GM21786 (cell line): Measurements from ENCODE around the gene ZNG1A.
"Not testable (repeated sequence)": the region's sequence is repeated elsewhere in the genome, so short reads cannot be mapped to it uniquely, and the experiment has no call there.

ENCODE experiments used
- ATAC-seq: cut with Tn5 transposase; IDR thresholded peaks from one replicate; pipeline ENCODE4 v1.9.1; 2021; ENCODE audit not compliant: unreplicated experiment

The ZNG1A gene

DNA sequence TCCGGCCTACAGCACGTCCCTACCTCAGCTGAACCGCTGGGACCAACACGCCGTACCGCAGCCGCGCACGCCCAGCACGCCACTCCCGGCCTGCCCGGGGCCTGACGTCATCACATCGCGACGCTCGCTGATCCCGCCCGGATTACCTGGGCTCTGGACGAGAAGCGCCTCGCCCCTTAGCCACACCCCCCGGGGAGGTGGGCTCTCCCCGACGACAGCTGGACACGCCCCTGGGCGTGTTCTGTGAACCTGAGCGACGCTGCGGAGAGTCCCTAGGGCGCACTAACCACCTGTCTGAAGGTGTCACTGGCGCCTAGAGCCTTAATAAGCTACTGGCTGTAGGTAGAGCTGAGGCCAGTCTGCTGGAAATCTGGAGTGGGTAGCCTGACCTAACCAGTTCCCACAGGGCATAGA, at the start of gene ZNG1A:
TSS of gene ZNG1A (minus strand) at position 87 of the 414 bp plus-strand sequence. CDS start 87 bp downstream, outside the sequence.
- not testable (repeated sequence) for ATAC-seq

GRCh38 chr9:227860-228259, 49.0 kb upstream of the ZNG1A start:
- ATAC-seq, result no peak

DNA sequence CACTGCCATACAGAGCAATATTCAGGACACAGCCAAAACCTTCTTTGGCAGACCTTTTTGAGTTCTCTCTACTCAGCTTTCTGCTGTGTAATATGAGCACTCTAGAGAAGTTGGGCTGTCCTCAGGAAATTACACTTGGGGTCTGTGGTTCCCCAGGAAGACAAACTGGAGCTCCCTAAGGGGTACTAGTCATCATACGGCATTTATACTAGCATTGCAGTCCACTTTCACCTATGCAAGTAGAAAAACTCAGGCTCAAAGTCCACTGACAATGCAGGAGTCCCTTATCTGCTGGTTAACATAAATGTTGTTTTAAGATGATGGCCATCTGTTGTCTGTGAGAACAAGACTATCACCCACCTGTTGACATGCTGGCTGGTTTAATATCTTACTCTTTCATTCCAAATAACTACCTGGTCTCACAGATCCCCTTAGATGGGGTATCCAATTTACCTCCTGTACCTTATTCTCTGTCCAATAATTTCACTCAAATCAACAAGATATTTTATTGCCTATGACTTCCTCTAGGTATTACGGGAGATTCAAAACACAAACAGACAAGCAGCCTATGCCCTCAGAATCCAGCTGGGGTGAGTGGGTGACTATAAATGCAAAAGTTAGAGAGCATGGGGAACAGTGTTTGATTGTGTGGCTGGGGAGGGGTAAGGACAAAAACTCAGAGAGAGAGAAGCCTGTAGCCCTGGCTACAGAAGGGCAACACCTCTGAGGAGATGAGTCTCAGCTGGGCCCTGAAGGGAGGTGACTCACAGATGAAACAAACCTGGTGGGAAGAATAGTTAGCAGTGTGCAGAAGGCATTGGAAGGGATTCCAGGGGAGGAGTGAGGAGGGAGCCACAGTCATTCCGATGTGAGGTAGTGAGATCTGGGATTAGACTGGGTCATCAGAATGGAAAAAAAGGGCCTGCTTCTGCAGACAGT, 46.0 kb upstream of the ZNG1A start:
- peak; percentile 41 for ATAC-seq

DNA sequence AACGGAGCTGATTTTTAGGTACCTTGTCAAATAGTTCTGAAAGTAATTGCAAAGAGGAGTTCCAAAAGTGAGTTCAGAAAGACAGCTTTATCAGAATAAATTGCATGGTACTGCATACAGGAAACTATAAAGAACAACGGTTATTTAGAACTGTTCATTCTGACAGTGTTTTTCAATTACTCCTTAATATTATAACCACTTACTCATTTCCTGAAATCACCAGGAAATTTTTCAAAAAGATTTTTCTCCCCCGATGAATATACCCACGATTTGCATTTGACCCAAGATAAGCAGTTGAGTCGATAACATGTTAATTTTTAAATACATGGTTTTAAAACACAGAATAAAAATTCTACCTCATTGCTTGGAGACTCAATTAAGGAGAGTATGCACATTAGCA, 45.2 kb upstream of the ZNG1A start:
- no peak for ATAC-seq

- ATAC-seq, result no peak
Measured at GRCh38 chr9:223152-223551, 44.3 kb upstream of the ZNG1A start.

DNA sequence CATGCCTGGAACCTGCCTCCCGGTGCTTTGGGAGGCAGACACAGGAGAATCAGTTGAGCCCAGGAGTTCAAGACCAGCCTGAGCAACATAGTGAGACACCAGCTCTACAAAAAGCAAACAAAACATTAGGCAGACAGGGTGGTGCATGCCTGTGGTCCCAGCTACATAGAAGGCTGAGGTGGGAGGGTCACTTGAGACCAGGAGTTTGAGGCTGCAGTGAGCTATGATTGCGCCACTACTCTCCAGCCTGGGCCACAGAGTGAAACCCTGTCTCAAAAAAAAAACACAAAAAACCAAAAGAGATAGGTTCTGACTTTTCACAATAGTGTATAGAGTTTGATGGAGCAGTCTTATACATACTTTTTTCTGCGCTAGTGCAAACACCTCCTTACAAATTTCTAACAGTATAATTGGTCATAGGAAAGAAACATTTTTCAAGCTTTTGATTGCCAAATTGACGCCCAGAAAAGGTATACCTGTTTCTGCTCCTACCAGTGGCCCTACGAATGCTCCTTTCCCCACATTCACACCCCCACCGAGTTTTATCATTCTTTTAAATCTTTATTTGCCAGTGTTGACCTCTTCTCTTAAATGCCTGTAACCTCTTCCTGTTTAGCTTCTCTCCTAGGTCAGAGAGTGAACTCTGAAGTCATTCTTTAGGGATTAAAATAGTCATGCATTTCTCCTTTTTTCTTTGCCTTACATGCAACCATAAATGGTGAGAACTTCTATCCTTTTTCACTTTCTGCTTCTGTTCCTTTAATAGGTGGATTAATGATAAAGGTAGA, 43.3 kb upstream of the ZNG1A start:
- no peak for ATAC-seq

- ATAC-seq, result no peak
Measured at GRCh38 chr9:219670-220365, 41.0 kb upstream of the ZNG1A start.

DNA sequence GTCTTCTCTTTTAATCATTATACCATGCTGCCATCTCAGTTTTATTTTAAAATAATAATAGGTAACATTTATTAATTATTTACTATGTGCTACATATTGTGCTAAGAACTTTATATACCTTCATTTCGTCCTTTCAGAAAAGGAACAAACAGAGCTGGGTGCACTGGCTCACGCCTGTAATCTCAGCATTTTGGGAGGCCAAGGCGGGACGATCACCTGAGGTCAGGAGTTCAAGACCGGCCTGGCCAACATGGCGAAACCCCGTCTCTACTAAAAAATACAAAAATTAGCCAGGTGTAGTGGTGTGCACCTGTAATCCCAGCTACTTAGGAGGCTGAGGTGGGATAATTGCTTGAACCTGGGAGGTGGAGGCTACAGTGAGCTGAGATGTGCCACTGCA, 40.2 kb upstream of the ZNG1A start:
- ATAC-seq, result not testable (repeated sequence)

GRCh38 chr9:217950-218349, 39.1 kb upstream of the ZNG1A start:
- no peak for ATAC-seq

- ATAC-seq, result no peak
Measured at GRCh38 chr9:216866-217265, 38.0 kb upstream of the ZNG1A start.

DNA sequence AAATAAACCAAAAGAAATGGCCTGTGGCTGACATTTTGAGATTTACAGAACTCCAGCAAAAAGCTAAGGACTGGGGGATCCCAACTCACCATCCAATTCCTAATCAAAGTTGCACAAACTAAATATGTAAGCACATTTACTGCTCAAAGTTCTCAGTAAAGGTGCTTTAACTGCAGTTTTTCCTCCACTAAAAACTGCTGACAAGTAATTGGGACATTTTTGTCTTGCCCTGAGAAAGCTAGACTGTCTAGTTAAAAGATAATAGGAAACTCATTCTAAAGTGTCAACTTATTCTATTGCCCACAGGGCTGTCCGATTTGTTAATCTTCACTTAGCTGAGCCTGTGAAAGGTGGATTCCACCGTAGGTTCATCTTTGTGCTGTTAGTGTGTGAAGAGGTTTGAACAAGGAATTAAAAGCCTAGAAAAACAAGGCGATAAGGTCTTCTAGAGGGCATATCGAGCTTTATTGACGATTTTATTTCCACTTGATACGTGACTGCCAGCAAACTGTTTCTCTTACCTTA, 36.8 kb upstream of the ZNG1A start:
- no peak for ATAC-seq

- peak; percentile 82 for ATAC-seq
Measured at GRCh38 chr9:214648-215493, 36.0 kb upstream of the ZNG1A start, which contains the start of gene DOCK8. Gene DOCK8, plus strand, starts transcription at chr9:214865. Its CDS starts 112 bp downstream, at chr9:214977.

- no peak for ATAC-seq
Measured at GRCh38 chr9:214351-214647, 35.4 kb upstream of the ZNG1A start.

- not testable (repeated sequence) for ATAC-seq
Measured at GRCh38 chr9:213901-214300, 35.0 kb upstream of the ZNG1A start.

- ATAC-seq, result no peak
Measured at GRCh38 chr9:212297-212696, 33.4 kb upstream of the ZNG1A start.

DNA sequence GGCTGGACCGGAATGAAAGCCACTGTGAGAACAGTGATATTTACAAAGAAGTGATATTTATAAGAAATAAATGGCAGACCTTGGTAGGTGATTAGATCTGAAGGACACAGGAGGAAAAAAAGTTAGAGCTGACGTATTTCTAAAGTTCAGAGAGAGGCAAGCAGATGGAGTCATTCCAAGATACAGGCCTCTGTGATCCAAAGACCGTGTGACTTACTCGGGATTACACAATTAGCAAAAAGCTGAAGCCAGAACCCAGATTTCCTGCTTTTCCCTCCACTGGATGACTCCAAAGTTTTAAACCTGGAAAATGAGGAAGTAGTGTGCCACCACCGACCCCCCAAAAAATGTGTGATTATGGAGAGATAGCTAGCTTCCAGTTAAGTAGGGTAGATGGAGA, 32.7 kb upstream of the ZNG1A start:
- ATAC-seq, result no peak

- ATAC-seq, result no peak
Measured at GRCh38 chr9:211036-211435, 32.2 kb upstream of the ZNG1A start.

GRCh38 chr9:209143-209758, 30.4 kb upstream of the ZNG1A start:
- ATAC-seq, result no peak

GRCh38 chr9:206481-206880, 27.6 kb upstream of the ZNG1A start:
- ATAC-seq, result no peak

DNA sequence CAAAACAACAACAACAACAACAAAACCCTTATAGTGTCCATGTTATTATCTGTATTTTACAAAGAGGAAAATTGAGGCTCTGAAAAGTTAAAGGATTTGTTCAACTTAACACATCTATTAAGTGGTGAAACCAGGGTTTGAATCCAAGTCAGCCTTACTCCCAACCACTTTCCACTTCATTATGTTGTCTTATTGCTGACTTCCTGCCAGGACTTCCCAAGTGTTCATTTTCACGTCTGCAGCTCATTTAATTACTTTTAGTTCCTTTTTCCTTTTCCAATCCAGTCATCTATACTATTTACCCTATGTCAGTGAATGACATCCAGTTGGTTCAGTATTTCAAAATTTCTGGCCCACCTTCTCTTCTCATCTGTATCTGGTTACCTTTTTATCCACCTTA, 20.7 kb upstream of the ZNG1A start:
- not testable (repeated sequence) for ATAC-seq
